H1 (cell line): ENCODE results near the gene PRDM2. TPM values are rescaled to one million over a fixed set of nuclear protein-coding genes. Genes with fewer than 3 reads are reported as not detected.

Source experiments
- RBBP5 ChIP-seq: IDR thresholded peaks from 2 replicates; pipeline ENCODE4 v1.7.1; 2012; ENCODE audit warnings: low read depth, mild to moderate bottlenecking, inconsistent platforms, low read length, moderate library complexity, borderline replicate concordance
- polyA plus RNA-seq, 7 experiments: library from polyadenylated mRNA; depleted of rRNA in 3 of 7; stranded (reverse) in 5 of 7; unstranded in 2 of 7; fragments of >200 nt in 5 of 7; fragments of 200-250 nt in 2 of 7; gene quantifications; 1 replicate in 5 of 7; 2 replicates in 1 of 7; 4 replicates in 1 of 7; pipeline versions ENCODE4 v1.2.1 to v1.2.3, GENCODE V29; 2011 to 2013; ENCODE audit warnings: missing spikeins in 2 of 7, mixed read lengths in 2 of 7
- total RNA-seq: library from RNA; stranded (reverse); fragmentation: NEBNext Ultra II Directional; extraction: Animal tissue kit (Norgen Biotek cat#: 25700); gene quantifications from 2 replicates; pipeline ENCODE4 v1.2.1, GENCODE V29; 2021

PRDM2 gene
- total and polyA plus RNA-seq, 2 of the 8 experiments (the other 6 are each of a cell fraction or from before 2014, with no cell fraction given), result 5.8 to 21.2 TPM

- no peak for TF ChIP-seq RBBP5
These were observed 94.5 kb downstream of the PRDM2 start (continued) for GRCh38 chr1:13794231-13795187.
